Hematopoietic multipotent progenitor cell treated with erythropoietin and hydrocortisone succinate and interleukin-3 and kit ligand, for 6 days (in vitro differentiated cells): ENCODE results near the gene INSL3.
A peak's percentile ranks its signal among the peaks of the same experiment; 100 is the strongest.
"Not testable (repeated sequence)": the region's sequence is repeated elsewhere in the genome, so short reads cannot be mapped to it uniquely, and the experiment has no call there.

Experiments used
- DNase-seq: peaks from one replicate; pipeline ENCODE4 v3.0.0-alpha.2; 2015

INSL3 gene

DNA sequence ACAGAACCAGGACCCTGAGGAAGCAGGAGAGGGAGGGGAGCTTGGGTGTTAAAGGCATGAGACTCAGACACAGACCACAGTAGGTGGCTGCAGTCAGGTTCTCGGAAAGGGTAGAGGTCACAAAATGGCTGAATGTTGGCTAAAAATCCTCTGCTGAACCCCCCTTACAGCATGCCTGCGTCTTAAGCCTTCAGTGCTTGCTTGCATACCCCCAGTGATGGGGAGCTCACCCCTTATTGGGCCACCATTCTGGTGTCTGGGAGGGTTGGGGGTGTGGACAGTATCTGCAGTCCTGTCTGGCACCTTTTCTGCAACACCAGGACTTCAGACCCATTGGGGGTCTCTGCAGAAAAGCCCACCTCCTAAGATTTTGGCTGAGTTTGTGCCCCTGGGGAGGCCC lies 40.5 kb downstream of the INSL3 start:
- DNase-seq, result no peak

DNA sequence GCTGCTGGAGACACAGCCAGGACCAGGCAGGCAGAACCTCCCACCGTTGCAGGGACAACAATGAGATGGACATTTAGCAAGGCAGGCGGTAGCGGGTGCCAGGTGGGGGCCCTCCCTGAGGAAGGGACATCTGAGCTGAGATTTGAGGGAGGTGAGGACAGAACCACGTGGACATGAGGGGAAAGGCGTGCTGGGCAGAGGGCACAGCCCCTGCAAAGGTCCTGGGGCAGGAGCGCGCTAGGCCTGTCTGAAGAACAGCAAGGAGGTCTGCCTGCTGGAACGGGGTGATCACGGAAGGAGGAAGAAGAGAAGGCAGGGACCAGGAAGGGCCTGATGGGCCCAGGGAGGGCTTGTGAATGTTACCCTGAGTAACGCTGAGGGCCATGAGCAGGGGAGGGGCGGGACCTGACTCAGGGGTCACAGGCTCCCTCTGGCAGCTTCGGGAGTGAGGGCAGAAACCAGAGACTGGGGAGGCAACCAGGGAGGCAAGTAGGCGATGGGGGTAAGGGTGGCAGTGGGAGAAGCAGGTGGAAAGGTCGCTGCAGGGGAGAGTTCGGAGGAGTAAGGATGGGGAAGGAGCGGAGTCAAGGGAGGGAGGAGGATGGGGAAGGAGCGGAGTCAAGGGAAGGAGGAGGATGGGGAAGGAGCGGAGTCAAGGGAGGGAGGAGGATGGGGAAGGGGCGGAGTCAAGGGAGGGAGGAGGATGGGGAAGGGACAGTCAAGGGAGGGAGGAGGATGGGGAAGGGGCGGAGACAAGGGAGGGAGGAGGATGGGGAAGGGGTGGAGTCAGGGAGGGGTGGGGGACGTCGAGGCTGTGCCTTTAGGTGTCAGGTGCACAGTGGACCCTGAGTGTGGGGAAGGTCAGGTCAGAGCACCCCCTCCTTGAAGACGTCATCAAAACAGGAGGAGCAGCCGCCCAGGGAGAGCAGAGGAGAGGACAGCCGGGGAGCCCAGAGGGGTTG lies 42.1 kb downstream of the INSL3 start:
- DNase-seq, result peak; percentile 69

DNA sequence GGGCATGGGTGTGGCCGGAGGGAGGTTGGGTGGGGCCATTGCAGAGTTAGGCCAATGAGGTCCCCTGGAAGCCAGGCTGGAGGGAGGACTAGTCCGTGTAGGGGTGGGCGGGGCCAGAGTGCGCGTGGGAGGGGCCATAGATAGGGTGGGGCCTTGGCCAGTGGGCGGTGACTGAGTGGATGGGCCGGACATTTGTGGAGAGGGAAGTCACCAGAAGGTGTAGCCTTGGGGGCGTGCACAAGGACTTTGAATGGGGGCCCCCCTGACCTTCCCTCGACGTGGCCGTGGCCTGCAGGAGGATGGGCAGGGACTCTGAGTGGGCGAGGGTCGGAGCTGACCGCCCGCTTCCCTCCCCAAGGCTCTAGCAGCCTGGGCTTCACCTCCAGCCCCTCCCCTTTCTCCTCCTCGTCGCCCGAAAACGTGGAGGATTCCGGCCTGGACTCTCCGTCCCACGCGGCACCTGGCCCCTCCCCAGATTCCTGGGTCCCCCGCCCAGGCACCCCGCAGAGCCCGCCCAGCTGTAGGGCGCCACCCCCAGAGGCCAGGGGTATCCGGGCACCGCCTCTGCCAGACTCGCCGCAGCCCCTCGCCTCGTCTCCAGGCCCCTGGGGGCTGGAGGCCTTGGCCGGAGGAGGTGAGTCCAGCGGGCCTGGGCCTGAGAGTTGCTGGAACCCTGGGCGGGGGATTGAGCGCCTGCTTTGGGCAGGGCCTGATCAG lies 42.9 kb downstream of the INSL3 start:
- peak; percentile 90 for DNase-seq

DNA sequence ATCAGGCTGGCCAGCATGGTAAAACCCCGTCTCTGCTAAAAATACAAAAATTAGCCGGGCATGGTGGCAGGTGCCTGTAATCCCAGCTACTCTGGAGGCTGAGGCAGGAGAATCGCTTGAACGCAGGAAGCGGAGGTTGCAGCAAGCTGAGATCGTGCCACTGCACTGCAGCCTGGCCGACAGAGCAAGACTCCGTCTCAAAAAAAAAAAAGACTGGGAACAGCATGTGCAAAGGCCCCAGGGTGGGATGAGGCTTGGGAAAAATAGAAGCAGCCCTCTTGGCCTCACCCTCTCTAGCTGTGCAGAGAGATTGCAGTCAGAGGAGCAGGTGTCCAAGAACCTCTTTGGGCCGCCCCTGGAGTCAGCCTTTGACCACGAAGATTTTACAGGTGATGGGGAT lies 43.5 kb downstream of the INSL3 start:
- not testable (repeated sequence) for DNase-seq

DNA sequence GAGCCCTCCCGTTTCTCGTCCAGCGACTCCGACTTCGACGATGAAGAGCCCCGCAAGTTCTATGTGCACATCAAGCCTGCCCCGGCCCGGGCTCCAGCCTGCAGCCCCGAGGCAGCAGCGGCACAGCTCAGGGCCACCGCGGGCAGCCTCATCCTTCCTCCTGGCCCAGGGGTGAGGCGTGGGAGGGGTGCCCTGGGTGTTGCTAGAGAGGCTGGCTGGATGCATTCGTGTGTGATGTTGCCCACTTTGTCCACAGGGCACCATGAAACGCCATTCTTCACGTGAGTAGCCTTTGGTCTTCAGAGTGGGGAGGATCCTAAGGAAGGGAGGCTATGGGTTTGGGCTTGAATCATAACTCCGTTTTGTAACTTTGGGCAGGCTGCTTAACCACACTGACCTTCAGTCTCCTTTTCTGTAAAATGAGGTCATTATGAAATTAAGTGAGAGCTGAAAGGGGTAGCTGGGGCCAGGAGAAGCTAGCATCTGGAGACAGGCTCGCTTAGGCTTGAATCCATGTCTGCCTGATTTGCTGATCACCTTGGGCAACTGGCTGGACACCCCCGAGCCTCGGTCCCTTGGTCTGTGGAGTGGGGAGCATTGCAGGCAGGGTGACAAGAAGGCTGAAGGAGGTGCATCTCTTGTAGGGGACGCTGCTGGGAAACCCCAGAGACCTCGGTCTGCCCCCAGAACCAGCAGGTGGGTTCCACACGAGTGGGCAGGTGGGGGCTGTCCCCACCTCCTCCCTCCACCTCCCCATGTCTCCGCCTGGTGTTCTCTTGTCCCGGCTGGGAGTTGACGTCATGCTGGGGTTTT lies 45.1 kb downstream of the INSL3 start:
- DNase-seq, result no peak

- peak; percentile 72 for DNase-seq
Measured at GRCh38 chr19:17775245-17775927, 45.9 kb downstream of the INSL3 start.

DNA sequence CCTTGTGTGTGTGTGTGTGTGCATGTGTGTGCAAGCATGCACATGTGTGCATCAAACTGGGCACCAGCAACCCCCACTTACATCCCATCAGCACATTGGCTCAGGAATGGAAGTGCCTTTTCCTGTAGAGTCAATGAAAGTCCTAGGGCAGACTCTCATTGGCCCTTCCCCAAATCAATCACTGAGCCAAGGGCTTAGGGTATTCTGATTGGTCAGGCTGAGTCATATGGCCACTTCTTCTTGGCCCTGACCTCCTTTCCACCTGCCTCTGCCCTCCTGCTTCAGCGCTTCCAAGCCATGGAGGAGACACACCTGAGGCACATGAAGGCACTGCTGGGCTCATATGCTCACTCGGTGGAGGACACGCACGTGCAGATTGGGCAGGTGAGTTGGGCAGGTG lies 49.1 kb downstream of the INSL3 start:
- DNase-seq, result peak; percentile 57

DNA sequence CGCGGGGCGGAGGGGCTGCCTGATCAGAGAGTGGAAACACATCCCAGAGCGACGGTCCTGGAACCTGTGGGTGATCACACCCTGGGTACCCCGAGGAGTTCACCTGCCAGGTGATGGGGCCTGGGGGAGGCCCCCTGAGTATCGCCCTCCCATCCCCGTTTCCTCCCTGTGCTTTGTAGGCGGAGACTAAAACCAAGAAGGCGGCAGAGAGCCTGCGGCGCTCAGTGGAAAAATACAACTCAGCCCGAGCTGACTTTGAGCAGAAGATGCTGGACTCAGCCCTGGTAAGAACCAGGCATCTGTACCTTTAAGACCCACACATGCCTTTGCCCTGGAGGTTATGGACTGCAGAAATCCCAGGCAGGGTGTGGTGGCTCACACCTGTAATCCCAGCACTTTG lies 50.7 kb downstream of the INSL3 start:
- DNase-seq, result no peak

DNA sequence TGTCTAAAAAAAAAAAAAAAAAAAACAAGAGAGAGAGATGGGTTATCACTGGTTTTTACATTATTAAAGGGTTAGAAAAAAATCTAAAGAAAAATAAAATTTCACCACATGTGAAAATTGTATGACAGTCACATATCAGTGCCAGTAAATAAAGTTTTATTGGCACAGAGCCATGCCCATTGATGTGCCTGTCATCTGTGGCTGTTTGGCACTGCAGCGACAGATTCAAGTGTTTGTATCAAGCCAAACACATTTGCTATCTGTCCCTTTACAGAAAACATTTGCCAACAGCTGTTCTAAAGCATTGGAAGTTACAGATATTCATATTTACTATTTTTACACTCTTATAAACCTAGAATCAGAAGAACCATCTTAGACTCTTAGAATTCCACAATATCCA lies 53.8 kb downstream of the INSL3 start:
- peak; percentile 87 for DNase-seq

DNA sequence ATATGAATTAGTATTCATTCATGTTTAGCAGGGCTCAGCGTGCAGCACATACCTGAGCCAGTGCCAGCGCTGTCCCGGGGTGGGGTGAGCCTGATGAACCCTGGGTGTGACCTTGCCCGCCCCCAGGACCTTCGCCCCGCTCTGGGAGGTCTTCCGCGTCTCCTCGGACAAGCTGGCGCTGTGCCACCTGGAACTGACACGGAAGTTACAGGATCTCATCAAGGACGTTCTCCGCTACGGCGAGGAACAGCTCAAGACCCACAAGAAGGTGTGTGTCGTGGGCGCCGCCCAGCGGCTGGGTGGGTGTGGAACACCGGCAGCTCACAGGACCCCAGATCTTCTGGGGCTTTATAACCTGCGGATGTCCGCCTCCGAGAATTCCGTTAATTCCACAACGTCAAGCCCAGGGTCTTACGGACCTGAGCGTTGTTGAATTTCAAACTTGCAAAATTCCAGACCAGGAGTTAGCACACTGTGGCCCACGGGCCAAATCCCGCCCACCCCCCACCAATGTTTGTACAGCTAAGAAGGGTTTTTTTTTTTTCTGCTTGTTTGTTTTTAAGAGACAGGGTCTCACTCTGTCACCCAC lies 54.7 kb downstream of the INSL3 start:
- DNase-seq, result peak; percentile 93
